NCI-H2171 (cell line): ENCODE measurements around the gene ARHGAP6.

Source experiments
- DNase-seq: peaks from one replicate; lab custom pipeline; 2025; lab: John Stamatoyannopoulos, UW

The ARHGAP6 gene

GRCh38 chrX:11575332-11575731 is 90.4 kb downstream of the ARHGAP6 start:
- DNase-seq: no peak

DNA sequence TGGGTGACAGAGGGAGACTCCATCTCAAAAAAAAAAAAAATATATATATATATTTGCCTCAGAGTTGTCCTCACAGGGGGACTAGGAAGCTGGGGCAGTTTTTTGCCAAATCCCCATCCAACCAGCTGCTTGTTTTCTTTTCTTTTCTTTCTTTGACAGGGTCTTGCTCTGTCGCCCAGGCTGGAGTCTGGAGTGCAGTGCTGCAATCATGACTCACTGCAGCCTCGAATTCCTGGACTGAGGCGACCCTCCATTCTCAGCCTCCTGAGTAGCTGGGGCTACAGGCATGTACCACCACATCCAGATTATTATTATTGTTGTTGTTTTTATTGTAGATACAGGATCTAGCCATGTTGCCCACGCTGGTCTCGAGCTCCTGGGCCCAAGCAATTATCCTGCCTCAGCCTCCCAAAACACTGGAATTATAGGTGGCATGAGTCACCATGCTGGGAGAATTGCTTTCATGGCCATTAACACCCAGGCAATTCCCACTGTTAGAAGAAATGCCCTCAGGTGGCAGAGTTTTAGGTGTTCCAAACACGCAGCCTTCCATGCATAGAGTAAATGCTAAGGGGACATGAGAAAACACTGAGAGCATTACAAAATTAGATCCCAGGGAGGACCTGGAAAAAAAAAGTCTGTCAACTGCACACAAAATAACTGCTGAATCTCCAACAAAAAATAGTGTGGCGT is 98.0 kb downstream of the ARHGAP6 start:
- no peak for DNase-seq

GRCh38 chrX:11566789-11567188 is 98.9 kb downstream of the ARHGAP6 start:
- no peak for DNase-seq

DNA sequence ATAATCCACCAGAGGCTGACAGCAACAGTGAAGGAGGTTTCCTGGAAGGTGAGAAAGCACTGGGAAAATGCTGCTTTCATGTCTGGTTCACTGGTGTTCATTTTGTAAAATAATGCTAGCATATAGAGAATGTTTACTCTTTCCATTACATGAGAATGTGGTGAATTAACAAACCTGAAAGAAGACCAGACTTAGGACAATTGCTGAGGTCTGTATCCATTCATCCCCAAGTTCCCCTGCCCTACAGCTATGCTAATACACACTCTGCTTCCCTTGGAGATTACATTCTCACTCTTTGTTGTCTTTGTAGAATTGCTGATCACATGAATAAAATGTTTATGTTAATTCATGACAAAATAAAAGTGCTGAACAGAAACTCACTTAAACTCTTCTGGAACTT is 99.5 kb downstream of the ARHGAP6 start:
- DNase-seq: no peak

GRCh38 chrX:11564546-11564945 is 101.2 kb downstream of the ARHGAP6 start:
- no peak for DNase-seq

DNA sequence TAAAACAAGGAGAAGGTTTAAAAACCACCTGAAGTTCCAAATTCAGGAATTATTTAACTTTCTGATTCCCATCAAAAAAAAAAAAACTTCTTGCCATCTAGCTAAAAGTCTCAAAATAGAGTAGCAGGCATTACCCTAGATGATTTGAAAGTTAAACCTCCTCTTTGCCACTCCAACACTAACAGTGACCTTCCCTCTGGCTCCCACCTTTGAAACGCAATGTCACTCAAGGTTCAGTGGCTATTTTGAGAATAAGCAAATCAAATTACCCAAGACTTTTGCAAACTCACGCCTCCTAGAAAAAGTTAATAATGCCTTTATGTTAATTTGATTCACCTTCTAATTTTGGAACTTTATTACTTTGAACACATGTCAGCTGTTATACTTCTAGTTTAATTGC is 103.2 kb downstream of the ARHGAP6 start:
- no peak for DNase-seq

- DNase-seq: no peak
Measured at GRCh38 chrX:11558972-11559371, 106.7 kb downstream of the ARHGAP6 start.

DNA sequence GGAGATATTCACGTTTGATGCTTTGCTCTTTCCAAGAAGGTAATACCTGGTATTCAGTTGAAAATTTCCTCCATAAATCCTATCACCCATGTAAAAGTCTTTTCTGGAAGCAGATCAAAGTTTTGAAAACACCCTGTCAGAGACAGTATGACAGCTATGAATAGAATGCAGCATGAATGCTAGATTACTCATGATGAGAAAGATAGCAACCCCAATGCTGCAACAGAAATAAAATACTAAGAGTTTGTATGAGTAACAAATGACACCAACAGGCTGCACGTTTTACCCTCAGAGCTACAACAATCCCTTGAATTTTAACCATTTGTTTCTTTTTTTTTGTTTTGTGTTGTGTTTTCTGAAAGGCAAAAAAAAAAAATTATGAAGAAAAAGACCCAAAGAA is 108.6 kb downstream of the ARHGAP6 start:
- DNase-seq: no peak

GRCh38 chrX:11555759-11556158 is 110.0 kb downstream of the ARHGAP6 start:
- DNase-seq: no peak

DNA sequence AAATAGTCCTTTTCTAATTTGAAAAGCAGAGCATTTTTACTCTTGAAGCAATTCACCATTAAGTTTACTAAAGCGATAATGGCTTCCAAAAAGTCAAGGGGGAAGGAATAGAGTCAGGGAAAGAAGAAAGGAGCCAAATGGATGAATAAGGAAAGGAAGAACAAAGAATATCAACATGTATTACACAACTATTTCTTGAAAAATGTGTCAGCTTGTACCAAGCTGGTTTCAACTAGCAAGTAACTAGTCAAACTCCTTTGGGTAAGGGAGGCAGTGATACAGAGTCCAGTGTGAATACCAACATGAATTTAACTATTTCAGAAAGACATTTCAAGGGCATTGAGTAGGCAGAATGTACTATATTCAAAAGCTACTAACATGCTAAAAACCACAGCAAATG is 112.1 kb downstream of the ARHGAP6 start:
- DNase-seq: no peak

DNA sequence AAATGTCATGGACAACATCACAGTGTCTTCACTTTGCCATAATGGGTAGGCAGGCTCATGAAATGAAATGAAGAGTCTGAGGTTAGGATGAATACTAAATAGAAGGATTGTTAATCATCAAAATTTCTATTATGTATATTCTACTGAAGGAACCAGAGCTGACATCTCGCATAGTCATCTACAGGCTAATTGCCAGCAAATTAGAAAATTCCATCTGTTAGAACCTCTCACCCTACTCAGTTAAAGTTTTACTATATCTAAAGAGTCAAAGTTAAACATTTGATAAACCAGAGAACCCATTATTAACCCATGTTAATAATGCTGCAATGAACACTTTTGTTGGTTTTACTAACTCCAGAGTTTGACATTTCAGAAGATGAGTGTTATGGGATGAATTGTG is 114.6 kb downstream of the ARHGAP6 start:
- no peak for DNase-seq

DNA sequence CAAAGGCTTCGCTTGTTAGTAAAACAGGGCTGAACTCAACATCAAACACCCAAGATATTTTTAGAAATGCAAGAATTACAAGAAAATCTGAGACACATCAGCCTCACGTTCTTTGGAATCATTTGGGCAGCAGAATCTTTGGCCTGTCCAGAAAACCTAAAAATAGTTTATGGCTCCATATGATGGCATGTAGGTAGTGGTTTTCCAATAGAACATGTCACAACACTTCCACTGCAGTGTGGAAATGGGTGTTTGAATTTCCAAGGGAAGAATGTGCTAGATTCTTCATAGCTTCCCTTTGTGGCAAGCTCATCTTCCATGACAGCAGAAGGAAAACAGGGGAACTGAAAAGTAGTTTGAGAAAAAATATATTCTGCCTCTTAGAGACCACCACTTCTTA is 118.8 kb downstream of the ARHGAP6 start:
- no peak for DNase-seq

DNA sequence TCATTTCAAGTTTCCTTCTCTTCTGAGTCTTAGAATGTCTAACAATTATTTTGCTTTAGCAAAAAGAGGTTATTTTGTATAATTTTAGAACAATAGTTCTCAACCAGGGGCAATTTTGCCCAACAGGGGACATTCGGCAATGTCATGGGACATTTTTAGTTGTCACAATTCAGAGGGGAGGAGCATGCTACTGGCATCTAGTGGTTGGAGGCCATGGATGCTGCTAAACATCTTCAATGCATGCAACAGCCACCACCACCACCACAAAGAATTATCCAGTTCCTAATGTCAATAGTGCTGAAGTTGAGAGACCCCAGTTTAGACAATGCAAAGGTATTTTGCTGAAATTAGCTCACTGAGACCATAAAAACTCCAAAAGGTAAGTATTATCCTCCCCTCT is 122.5 kb downstream of the ARHGAP6 start:
- DNase-seq: no peak

GRCh38 chrX:11541510-11541909 is 124.2 kb downstream of the ARHGAP6 start:
- no peak for DNase-seq

DNA sequence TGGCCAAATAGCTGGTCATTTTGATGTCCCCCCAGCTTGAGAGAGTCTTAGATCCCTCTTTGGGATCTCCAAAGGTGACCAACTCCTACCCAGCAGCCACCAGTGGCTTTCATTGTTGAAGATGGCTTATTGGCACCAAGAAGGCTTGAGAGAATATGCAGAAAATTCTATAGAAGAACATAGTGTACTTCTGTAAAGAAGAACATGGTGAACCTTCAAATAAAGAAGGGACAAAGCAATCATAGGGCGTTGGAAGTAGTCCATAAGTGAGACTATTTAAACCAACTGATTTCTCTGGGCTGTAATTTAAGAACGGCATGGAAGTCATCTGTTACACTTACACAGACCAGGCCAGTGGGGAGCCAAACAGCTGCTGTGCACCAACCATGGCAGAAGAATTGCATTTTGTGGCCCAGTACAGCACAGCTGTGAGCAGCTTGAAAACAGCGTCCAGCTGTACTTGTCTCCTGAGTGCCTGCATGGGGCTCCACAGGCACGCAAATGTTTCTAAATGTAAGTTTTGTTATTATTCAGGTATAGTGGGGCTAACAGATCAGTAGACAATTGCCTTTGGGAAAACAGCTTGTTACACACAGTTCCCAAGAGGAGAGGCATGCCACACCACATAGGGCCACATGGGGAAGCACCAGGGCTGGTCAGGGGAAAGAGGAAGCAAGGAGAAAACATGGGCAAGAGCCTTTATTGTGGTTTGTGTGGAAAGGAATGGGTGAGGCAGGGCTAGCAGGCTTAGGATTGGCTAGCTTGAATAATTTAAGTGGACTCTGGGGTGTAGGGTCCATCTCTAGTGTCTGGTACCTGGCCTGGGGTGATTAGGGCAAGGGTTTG is 125.0 kb downstream of the ARHGAP6 start:
- no peak for DNase-seq

DNA sequence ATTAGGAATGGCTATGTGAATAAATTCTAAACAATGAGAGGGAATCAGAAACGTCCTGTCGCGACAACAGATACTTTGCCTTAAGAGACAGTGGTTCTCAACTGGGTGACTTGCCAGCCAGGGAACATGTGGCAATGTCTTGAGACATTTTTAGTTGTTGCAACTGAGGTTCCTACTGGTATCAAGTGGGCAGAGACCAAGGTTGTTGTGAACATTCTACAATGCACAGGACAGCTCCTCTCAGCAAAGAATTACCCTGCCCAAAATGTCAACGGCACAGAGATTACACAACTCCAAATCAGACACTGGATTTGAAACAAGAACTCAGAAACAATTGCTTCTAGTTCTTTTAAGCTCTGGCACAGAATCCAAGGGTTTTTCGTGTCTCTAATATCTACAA is 128.6 kb downstream of the ARHGAP6 start:
- DNase-seq: no peak

- DNase-seq: no peak
Measured at GRCh38 chrX:11535156-11535919, 130.4 kb downstream of the ARHGAP6 start.

GRCh38 chrX:11533199-11533651 is 132.5 kb downstream of the ARHGAP6 start:
- peak; percentile 26 for DNase-seq

GRCh38 chrX:11532291-11533078 is 133.2 kb downstream of the ARHGAP6 start:
- no peak for DNase-seq

DNA sequence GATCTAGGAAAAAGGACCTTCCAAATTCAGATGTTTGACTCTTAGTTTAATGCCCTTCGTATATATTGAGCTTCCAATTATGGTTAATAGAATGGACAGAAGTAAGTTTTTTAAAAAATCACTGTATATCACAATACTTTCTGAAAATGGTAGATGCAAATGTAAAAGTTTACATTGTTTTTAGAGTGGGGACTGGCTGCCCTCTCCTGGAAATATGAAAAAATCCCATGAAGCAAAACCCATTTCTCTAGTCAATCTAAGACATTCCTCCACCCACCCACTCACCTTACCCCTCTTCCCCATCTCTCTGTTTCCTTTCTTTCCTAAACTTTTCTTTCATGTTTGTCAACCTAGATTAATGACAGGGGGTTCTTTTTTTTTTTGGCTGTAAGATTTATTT is 134.5 kb downstream of the ARHGAP6 start:
- no peak for DNase-seq

GRCh38 chrX:11530621-11531020 is 135.1 kb downstream of the ARHGAP6 start:
- DNase-seq: no peak

DNA sequence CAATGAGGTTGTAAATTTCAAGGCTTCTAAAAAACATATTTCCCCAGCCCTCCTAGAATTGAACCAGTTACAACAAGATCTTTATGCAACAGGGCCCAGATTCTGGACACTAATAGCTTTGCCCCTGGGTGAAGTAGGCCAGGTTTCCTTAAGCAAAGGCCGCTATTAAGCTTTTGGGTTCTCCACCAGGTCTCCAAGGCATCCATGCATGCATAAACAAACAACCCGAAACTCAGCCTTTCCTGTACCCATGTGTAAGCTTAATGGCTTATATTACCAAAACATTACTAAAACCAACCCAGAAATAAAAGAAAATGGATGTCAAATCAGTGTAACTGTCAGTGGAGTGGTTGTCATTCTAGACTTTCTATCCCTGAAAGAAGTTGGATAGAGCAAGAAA is 137.1 kb downstream of the ARHGAP6 start:
- no peak for DNase-seq
